ENCODE results near the gene KIT.

Gene KIT

DNA sequence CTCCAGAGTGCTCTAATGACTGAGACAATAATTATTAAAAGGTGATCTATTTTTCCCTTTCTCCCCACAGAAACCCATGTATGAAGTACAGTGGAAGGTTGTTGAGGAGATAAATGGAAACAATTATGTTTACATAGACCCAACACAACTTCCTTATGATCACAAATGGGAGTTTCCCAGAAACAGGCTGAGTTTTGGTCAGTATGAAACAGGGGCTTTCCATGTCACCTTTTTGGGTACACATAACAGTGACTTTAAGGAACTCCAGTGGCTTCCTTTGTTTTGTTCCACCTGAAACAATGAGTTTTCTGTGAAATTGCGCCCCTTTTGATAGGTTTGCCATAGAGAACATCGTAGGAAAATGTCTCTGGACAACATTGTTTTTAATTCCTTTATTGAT, 69.6 kb downstream of the KIT start:
- TF ChIP-seq, protein P1, sequence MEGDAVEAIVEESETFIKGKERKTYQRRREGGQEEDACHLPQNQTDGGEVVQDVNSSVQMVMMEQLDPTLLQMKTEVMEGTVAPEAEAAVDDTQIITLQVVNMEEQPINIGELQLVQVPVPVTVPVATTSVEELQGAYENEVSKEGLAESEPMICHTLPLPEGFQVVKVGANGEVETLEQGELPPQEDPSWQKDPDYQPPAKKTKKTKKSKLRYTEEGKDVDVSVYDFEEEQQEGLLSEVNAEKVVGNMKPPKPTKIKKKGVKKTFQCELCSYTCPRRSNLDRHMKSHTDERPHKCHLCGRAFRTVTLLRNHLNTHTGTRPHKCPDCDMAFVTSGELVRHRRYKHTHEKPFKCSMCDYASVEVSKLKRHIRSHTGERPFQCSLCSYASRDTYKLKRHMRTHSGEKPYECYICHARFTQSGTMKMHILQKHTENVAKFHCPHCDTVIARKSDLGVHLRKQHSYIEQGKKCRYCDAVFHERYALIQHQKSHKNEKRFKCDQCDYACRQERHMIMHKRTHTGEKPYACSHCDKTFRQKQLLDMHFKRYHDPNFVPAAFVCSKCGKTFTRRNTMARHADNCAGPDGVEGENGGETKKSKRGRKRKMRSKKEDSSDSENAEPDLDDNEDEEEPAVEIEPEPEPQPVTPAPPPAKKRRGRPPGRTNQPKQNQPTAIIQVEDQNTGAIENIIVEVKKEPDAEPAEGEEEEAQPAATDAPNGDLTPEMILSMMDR (IDR thresholded peaks at IDR 0.05; ENCODE audit: low read length, missing control alignments), result no peak
- no peak for DNase-seq (ENCODE audit: low read depth)
- H3K4me3 ChIP-seq (replicated peaks; ENCODE audit: low read depth, low read length), result no peak overlapping the region

DNA sequence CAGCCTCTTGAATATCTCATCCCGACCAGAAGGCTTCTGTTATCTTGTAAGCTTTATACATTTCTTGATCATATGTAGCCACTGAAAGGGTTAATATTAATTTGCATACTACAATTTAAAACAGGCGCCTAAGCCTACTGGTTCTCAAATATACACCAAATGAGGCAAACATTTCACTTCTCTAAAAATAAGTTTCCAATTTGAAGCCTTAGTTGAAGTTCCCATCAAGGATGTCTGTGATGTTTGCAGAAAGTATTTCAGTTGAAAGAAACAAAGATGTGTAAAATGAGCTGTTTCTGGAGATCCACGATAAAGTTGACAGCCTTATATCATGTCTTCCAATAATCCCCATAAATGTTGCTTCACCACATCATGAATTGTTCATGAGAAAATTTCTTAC, 70.6 kb downstream of the KIT start:
- TF ChIP-seq, protein P1 (IDR thresholded peaks at IDR 0.05; ENCODE audit: low read length, missing control alignments), result no peak
- no peak for DNase-seq (ENCODE audit: low read depth)
- no peak overlapping the region for H3K4me3 ChIP-seq (replicated peaks; ENCODE audit: low read depth, low read length)

DNA sequence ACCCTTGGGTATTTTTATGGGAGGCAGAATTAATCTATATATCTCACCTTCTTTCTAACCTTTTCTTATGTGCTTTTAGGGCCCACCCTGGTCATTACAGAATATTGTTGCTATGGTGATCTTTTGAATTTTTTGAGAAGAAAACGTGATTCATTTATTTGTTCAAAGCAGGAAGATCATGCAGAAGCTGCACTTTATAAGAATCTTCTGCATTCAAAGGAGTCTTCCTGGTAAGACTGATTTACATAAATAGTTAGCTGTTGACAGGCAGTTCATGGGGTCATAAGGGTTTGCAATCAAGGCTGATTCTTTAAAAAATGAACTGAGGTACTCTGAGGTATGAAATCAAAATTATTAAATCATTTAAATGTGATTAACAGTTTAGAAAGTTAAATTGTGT, 71.5 kb downstream of the KIT start:
- TF ChIP-seq, protein P1 (IDR thresholded peaks at IDR 0.05; ENCODE audit: low read length, missing control alignments), result no peak
- no peak for DNase-seq (ENCODE audit: low read depth)
- no peak overlapping the region for H3K4me3 ChIP-seq (replicated peaks; ENCODE audit: low read depth, low read length)

- no peak overlapping the region for H3K4me3 ChIP-seq (replicated peaks; ENCODE audit: low read depth, low read length)
- no peak for DNase-seq (ENCODE audit: low read depth)
- TF ChIP-seq, protein P1 (IDR thresholded peaks at IDR 0.05; ENCODE audit: low read length, missing control alignments), result no peak
Measured at GRCh38 chr4:54730581-54730980, 72.8 kb downstream of the KIT start.

- H3K4me3 ChIP-seq (replicated peaks; ENCODE audit: low read depth, low read length), result no peak overlapping the region
- DNase-seq (ENCODE audit: low read depth), result no peak
- TF ChIP-seq, protein P1 (IDR thresholded peaks at IDR 0.05; ENCODE audit: low read length, missing control alignments), result no peak
Measured at GRCh38 chr4:54731552-54731951, 73.8 kb downstream of the KIT start.

DNA sequence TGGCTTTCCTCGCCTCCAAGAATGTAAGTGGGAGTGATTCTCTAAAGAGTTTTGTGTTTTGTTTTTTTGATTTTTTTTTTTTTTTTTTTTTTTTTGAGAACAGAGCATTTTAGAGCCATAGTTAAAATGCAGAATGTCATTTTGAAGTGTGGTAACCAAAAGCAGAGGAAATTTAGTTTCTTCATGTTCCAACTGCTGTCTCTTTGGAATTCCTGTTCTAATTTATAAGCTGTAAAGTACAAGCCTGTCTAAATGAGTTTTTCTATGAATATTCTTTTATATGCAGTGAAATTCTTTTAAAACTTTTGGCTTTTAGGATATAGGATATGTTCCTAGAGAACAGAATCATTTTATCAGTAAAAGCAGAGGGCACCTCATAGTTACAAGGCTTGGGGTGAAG, 74.2 kb downstream of the KIT start:
- TF ChIP-seq, protein P1 (IDR thresholded peaks at IDR 0.05; ENCODE audit: low read length, missing control alignments), result no peak
- DNase-seq (ENCODE audit: low read depth), result no peak
- no peak overlapping the region for H3K4me3 ChIP-seq (replicated peaks; ENCODE audit: low read depth, low read length)

GRCh38 chr4:54737421-54737820, 79.7 kb downstream of the KIT start:
- no peak overlapping the region for H3K4me3 ChIP-seq (replicated peaks; ENCODE audit: low read depth, low read length)
- TF ChIP-seq, protein P1 (IDR thresholded peaks at IDR 0.05; ENCODE audit: low read length, missing control alignments), result no peak
- no peak for DNase-seq (ENCODE audit: low read depth)

Measured in fibroblast of pulmonary artery (primary cell).